GM21526 (cell line): ENCODE measurements around the gene PCSK5.

Source experiments
- ATAC-seq: cut with Tn5 transposase; IDR thresholded peaks from one replicate; pipeline ENCODE4 v1.9.1; 2021; ENCODE audit warnings: moderate library complexity; ENCODE audit not compliant: unreplicated experiment, low FRiP score

The PCSK5 gene

GRCh38 chr9:76114144-76114543 is 223.7 kb downstream of the PCSK5 start:
- no peak for ATAC-seq

DNA sequence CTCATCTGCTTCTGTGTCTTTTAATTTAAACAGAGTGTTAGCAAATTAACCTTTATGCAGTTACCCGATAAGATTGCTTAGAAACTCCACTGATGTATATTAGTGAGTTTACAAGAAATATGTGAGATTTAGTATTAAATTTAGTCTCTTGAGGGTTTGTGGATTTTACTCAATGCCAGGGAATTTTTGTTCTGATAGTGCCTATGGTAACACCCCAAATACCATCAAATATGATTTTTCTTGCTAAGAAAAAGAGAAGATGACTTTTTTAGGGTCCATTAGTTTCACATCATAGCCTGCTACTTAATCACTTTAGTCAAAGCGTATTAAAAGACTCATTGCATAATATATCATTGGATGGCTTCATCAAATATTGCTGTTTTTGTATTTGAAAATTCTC is 224.9 kb downstream of the PCSK5 start:
- ATAC-seq = no peak

DNA sequence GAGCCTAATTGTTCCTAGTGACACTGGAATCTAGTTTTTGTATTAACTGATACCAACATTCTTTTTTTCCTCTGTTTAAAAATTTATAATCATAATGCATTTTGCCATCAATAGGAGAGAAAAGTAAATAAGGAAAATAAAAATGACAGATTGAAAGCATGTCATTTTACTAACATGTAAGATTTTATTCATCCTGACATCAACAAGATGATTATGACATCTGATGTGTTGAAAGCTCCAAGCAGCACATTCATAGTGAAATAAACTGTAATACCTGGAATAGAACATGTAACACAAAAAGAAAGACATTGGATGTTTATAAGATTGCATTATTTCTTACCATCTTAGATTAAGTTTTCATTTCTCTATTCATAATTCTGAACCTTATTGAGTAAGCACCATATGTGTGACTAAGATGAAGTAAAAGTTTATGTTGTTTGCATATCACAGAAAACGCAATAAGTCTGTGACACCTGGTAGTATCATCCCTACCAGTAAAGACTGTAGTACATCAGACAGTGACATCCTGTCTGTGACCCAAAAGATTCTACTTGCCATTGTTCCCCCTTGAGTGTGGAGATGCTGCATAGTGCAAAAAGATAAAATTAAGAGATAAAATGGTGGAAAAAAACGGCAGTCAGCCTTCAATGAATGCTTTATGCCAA is 225.6 kb downstream of the PCSK5 start:
- no peak for ATAC-seq

- ATAC-seq = no peak
Observed at GRCh38 chr9:76116913-76117312, 226.4 kb downstream of the PCSK5 start.

GRCh38 chr9:76127637-76128036 is 237.2 kb downstream of the PCSK5 start:
- ATAC-seq = no peak

DNA sequence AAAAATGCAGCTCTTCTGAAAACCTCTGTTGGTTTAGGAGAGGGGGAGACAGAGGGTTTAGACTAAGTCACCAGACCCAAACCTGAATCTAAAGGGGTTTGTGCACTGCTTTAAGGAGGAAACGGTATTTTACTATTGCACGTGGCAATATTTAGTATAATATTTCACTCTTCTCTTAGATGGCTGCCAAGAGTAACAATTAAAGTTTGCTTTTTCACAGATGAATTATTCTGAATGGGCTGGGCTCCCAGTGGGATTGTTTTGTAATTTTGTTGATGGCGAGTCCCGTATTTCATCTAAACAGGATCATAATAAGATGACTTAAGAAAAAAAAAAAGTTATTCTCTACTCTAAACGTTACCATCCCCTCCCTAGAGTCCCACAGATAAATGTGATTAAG is 245.4 kb downstream of the PCSK5 start:
- ATAC-seq = no peak

GRCh38 chr9:76136986-76137385 is 246.5 kb downstream of the PCSK5 start:
- no peak for ATAC-seq

DNA sequence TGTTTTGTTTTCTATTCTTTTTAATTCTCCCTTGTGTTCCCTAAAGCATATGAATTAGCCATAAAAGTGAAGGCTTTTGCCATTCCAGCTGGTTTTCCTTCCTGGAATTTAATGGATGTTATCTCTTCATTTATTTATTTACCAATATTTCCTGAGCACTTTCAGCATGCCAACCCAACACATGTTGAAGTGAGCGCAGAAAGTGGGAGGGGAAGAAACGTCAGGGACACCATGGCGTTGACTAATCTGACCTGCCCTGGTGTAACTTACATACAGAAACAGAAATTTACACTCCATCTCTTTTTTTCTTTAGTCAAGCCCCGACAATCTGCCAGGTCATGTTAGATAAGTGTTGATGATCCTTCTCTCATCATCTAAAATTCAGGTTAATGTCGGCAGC is 247.5 kb downstream of the PCSK5 start:
- no peak for ATAC-seq

DNA sequence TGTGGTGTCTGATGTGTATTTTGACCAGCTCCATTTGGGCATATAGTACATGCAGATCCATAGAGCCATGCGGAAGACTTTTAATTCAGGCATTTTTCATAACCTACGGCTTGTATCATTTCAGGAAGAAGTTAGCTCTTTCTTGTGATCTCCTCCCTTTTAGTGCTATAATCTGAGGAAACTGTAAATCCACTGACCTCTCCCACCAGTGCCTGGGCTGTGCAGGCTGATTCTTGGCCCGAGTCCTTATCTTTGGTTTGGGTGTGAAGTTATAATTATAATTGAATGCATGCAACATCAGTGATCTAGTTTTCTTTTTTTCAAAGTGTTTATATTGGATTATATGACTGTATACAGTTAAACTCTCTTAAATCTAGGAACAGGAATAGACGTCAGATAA is 247.9 kb downstream of the PCSK5 start:
- ATAC-seq = no peak

DNA sequence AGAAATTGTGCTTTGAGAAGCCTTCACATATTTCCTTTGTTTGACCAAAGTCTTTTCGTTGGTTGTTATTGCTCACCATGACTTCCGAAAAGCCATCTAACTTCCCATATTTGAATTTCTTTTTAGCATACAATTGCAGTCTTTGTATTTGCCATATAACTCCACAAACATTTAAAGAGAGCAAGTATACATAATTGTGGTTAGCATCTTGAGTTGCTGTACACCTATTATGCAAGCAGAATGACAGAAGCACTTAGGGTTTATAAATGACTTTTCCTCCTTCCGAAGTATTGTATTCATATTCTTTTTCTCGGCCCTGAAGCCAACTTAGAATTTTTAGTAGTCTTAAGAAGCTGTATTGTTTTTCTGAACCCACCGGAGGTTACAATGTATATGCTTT is 253.4 kb downstream of the PCSK5 start:
- no peak for ATAC-seq

DNA sequence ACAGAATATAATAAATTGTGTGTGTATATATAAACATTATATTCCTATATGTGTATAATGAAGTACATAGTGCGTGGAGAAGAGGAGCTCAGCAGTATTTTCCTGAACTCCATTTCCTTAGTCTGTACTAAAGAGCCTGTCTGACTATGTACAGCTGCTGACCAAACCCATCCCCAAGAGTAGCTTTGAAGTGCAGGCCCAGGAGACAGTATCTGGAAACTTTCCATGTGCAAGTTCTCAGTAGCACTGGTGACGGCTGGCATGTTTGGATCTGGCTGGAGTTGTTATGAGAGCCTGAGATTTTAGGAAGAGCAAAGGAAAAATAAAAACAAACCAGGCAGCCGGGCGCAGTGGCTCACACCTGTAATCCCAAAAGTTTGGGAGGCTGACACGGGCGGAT is 259.5 kb downstream of the PCSK5 start:
- no peak for ATAC-seq

DNA sequence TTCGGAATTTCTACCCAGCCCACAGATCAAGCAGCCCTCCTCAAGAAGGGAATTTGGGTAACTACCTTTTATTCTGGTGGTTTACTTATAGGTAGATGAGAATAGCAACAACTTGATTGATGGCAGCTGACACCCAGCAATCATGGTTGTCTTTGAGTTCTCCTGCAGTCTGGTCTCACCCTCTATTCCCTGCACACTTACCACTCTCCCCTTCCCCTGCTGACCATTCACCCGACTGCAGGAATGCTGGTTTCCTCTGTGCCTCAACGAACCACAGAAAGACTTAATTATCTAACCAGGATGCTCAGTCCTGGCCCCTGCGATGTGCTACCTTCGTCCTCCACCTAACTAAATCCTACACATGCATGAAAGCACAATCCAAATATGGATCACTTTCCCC is 260.8 kb downstream of the PCSK5 start:
- ATAC-seq = no peak

DNA sequence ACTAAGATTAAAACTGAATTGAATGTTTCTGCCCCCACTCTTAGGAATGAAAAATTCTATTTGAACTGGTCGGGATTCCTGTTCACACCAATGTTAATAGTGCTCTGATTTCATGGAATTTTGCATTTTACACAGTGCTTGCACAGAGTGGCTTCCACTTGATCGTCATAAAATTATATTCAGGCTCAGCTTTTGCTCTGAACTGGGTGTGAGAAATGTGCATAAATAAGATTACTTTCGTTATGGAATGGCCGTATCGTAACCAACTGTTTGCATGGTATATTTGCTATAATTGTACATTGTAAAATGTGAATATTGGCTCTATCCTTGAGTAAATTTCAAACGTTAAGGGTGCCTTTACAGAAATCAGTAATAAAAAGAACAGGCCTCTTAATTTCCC is 262.9 kb downstream of the PCSK5 start:
- ATAC-seq = no peak

- no peak for ATAC-seq
Observed at GRCh38 chr9:76153902-76154629, 263.6 kb downstream of the PCSK5 start.

DNA sequence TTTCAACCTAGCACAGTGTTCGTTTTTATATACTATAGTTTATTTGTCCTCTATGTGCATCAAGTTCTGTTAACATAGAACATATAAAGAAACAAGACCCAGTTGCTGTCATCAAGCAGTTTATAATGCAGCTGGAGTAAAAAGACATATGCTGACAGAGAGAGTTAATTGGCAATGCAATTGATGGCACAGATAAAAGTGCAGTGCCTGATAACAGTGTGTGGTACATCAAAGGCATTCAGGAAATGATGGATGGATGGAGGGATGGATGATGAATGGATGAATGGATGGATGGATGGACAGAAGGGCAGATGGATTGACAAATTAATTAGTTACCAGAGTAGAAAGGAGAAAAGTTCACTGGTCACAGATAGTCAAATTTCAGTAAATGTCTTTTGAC is 264.9 kb downstream of the PCSK5 start:
- no peak for ATAC-seq

DNA sequence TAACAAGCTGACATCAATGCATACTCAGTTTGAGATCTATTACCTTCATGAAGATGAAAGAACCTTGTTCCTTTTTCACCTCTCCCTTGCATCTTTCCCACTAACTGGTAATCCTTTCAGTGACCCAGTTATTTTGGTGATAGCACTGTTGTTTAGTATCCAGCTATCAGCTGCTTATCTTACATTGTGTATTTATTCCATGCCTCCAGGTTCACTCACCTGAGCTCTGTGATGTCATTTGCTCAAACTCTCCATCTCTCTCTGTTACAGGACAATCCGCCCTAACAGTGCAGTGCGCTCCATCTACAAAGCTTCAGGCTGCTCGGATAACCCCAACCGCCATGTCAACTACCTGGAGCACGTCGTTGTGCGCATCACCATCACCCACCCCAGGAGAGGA is 268.2 kb downstream of the PCSK5 start:
- no peak for ATAC-seq

GRCh38 chr9:76159293-76159926 is 268.9 kb downstream of the PCSK5 start:
- ATAC-seq = no peak

DNA sequence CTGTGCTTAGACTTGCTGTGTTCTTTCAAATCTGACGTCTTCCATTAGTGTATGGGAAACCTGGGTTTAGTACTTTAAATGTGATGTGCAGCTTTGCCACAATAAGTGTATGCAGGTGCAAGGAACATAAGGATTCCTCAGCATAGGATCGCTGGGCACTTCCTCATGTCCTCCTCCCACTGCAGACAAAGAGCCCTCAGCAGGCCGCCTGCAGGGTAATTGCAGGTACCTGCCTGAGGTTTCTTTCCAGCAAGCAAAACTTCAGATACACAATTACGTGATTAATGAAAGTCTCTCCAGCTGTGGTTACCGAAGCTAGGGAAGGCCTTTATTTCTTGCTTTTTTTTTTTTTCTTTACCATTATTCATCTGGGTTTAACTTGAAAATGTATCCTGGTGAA is 270.6 kb downstream of the PCSK5 start:
- ATAC-seq = no peak

GRCh38 chr9:76161541-76161940 is 271.1 kb downstream of the PCSK5 start:
- ATAC-seq = no peak

DNA sequence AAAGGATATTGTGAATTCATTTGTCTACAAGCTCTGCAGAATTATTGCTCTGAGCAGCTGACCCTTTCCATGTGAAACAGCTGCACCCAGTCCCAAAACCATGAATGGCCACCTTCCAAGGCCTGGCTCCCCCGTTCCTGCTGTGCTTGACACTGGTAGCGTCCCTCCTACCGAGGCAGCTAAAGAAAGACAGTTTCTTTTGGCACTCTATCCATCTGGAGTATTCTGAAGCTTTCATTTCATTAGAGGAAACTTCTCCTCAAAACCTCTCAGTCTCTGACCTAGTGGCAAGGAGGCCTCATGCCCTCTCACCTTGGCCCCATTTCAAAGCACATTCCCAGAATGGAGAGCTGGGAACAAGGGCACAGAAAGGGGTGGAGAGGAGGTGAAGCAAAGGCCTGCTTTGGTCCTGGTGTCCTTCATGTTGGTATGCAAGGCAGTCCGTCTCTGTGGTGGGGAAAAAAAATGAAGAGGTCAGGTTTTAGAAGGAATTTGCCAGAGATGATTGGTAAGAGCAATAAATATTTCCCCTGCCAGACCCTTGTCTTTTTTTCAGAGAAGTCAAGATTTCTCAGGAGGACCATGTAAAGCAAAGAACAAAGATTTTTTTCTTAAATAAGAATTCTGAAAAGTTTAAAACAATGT is 271.7 kb downstream of the PCSK5 start:
- ATAC-seq = no peak

DNA sequence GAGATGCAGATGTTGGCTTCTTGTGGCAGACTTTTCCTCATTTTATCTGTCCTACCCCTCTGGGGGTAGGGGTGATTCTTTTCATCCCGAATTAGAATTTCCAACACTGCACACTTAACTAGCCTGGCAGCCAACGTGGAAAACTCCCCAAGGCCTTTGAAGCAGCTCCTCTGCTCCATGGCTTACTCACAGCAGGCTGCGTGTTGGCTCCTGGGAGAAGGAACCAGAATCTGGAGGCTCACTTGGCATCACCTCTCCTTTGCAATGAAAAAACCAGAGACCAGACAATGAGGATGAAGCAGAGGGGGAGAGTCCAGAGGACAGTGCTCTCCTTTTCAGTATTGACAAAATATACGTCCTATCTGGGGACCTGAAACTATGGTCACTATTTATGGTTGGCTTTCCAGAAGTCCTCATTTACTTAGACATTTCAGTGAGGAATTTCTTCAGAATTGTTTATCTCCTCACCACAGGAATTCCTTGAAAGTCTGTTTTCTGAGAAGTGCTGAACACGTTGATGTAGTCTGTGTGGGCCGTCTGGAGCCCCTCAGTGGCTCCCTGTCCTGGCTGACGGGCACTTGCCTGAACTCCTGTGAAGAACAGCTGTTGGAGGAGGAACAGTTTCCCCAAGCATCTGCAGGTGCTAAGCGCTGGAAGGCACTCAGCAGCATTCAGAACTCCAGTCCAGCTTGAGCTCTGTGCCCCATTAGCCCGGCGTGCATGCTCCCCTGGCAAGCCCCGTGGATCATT is 272.5 kb downstream of the PCSK5 start:
- ATAC-seq = no peak
